Measurements from ENCODE around the gene BRD3OS.

BRD3OS gene

DNA sequence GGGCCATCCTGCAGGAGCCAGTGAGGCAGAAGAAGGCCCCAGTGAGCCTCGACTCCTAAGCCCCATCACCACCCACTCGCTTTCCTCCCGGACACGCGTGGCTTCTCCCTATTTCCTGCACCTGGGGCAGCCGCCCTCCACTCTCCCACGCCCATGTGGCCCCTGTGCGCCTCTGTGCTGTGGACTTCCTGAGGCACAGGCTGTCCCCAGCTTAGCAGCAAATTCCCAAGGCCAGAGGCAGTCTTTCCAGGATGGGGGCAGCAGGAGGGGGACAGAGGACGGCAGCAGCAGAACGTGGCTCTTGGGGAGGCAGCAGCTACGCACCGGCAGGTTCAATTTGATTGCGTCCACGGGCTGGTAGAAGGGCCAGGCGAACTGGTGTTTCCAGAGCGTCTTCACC lies 27.7 kb downstream of the BRD3OS start:
- no peak for DNase-seq

DNA sequence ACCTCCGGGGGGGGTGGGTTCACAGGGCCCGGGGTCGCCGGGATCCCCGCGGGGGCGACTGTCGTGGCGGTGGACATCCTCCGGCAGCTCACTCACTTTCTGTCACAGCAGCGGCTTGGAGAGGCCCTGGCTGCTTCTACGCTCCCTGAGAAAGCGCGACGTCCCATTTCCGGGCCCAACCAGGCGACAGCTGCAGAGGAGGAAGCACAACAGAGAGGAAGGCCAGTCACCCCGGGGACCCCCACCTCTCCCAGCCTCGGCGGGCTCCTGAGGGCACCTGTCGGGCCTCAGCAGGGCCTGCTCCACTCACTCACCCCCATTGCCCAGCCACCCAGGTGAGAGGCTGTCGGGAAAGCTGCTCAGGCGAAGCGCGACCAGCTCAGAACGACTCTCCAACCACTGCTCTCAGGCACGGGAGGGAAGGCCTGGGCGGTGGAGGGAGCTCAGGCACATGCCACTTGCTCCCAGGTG lies 28.2 kb downstream of the BRD3OS start:
- DNase-seq, result no peak

DNA sequence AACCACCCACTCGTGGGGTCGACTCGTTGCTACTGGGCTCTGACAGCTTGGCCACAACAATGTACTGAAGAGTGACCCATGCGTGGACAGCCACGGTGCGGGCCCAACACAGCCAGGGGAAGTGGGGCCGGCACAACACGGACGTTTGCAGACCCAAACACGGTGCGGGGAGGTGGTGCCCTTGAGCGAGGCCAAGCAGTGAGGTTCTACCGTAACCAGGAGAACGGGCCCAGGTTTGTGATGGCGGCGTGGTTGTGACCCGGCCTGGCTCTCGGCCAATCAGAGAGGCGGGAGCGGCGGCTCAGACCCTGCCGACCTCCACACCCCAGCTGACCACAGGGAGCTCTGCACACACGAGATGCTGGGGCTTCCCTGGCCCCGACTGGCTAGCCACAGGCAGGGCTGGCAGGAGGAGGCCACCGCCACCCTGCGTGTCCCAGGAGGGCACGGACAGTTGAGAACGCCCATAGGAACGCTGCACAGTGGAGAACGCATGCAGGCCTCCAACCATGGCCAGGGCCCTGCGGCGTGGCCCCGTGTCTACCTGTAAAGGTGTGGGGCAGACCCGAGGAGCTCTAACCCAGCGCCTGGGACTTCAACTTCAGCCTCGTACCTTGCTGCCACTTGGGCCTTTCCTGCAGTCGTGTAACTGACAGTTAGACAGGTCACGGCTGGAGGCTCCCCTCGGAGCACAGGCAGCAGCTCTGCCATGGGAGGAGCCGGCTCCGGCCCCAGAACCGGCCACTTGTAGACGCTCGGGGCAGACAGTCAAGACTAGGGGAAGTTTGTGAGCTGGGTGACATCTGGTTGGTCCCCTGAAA lies 28.9 kb downstream of the BRD3OS start:
- DNase-seq, result no peak

DNA sequence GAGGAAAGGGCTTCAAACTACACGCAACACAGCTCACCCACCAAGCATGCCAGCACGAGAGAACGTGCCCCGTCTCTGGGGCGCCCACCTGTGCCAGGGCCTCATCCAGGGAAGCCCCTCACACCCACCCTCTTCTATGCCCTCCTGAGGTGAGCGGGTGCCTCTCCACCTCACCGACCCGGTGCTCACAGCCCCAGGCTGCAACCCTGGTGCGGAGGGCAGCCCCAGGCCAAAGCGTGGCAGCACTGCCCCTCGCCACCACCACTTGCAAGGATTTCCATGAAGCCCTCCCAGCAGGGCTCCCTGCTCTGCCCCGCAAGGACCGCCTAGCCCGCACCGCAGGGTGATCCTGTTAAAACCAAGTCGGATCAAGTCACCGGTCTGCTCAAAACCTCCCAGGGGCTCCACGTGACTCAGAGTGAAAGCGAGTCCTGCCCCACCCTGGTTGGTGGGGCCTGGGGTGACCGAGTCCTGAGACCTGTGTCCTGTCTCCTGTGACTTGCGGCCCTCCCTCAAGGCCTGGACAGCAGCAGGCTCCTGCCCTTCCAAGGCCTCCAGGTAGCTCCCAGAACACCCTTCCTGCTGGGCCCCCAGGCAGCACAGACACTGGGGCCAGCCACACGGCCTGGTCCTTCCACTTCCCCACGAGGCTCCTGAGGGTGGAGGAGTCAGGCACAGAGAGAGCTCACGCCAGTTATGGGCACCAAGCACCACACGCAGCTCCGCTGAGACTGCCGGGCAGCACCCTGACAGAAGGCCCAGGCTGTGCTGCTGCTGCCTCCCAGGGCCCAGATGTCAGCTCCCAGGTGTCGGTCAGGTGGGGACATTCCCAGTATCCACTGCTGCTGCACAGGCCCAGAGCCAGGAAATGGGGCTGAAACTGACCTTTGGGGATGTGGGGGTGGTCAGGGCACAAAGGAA lies 29.9 kb downstream of the BRD3OS start:
- no peak for DNase-seq

DNA sequence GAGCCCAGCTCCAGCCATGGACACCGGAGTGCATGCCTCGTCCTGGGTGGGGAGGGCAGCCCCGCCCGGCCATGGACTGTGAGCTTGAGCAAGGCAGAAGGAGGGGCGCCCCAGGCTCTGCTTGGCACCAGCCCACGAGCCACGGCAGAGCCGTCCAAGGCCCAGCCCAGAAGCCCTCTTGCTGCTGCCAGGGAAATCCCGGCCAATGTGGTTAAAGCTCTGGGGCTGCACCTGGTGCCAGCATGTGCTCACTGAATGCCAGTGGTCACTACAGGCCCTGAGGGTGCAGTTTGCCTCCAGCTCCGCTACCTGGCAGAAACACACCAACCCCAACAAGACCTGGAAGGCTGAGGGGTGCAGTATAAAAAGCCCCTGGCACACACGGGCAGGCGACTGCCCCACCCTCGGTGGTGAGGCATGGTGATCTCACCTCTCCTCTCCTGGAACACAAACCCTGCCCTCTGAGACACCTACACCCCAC lies 30.7 kb downstream of the BRD3OS start:
- DNase-seq, result no peak

DNA sequence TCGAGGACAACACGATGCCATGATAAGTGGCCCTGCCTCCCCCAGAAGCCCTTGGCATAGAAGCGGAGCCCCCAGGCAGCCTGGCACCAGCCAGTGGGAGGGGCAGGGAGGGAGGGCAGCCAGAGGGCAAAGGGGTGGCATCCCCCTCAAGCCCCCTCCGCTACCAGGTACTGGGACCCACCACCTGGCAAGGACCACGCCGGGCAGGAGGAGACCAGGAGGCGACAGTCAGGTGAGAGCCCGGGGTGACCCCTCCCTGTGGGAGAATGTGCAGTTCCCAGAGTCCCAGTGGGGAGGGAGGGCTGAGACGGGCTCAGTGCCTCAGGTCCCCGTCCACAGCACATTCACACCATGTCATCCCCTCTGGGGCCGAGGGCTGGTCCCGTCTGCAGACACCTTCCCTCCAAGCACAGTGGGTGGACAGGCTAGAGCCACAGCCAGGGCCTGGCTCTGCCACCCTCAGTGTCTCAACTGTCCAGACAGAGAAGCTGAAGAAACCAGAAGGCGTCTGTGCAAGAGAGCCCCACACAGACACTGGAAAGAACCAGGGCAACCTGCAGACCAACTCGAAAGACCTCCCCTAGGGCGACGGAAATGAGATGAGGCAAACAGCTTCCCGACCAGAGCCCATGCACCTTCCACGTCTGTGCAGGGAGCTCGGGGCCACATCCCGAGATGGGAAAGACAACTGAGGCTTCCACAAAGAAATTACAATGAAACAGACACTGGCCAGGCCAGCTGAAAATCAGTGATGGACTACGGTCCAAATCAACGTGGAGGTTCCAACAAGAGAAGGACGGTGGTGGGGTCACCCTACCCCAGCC lies 31.4 kb downstream of the BRD3OS start:
- DNase-seq, result no peak

DNA sequence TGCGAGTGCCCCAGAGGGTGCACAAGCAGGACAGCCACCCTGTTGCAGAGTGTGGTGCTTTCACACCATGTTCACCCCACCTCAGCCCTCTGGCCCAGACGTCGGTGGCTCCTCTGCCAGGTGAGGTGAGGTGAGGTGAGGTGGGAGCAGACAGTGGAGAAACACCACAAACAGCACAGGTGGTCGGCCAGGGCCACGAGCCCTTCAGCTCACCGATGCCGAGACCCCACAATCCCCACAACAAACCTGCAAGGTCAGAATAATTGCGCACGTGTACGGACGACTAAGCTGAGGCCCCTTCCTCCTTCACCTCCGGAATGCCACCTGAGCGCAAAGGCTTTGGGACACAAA lies 32.0 kb downstream of the BRD3OS start:
- DNase-seq, result no peak

DNA sequence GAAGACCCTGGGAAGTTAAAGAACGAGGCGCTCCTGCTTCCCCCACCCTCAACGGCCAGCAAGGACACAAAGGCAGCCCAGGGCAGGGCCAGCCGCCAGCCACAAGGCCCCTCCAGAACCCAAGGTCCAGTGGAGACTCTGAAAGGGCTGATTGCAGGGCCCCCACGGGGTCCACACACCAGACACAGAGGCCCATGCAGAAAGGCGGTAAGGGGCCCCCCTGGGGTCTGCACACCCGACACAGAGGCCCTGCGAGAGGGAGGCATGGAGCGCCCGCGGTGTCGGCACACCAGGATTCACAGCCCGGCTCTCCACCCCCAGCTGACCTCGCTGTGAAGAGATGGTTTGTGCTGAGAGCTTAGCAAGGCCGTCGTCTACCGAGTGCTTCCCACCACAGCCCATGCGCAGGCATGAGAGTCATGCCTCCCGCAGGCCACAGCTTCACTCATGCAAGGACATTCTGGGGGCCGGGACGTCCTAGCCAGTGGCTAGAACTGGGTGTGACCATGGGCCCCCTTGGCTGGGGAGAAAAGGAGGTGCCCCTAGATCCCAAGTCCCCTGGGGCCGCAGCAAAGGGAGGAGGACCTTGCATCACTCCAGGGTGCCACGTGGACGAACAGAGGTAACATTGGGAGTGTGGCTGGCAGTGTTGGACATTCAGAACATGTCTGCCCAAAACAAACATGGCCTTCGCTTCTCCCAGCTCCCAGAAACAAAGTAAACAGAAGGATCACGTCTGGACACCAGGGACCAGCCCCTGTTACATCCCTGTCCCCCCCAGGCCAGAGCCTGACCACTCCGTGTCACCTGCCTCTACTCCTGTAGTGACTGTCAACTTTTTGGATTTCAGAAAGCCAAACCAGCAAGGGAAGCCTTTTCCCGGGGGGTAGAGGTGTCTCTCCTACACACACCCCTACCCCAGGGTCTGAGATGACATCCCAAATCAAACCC lies 32.7 kb downstream of the BRD3OS start:
- DNase-seq, result no peak

DNA sequence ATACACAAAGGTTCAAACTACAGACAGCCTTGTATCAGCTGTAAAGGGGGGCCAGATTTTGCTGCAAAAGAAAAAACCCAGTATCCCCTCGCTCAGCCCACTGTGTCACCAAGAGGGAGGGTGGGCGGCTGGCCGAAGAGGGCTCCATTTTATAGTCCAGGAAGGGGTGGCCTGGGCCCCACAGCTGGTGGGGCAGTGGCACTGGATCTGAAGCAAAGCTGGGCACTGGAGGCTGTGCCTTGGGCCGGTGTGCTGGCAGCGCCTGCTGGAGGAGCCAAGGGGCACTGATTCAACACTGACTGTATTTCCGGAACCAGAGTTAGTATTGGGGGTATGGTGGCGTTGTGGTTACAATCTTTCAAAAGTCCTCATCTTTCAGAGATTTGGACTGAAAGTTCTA lies 33.4 kb downstream of the BRD3OS start:
- no peak for DNase-seq

DNA sequence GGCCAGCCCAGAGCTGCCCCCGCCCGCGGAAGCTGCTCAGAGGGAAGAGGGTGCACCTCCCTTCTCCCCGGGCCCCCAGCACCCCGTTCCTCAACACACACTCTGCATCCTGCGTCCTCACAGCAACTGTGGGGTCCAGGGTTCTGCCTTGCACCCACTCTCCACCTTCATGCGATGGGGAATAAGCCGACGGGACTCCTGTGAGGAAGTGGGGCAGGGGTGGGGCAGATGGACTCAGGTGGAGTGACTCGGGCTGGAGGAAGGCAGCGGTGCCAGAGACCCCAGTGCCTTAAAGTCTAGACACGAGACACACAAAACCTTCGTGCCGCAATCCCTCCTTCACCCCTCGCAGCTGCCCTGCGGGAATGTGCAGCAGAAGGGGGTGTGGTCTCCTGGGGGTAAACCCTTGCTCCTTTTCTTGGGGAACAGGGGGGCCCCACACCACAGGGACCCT lies 33.9 kb downstream of the BRD3OS start:
- DNase-seq, result no peak

DNA sequence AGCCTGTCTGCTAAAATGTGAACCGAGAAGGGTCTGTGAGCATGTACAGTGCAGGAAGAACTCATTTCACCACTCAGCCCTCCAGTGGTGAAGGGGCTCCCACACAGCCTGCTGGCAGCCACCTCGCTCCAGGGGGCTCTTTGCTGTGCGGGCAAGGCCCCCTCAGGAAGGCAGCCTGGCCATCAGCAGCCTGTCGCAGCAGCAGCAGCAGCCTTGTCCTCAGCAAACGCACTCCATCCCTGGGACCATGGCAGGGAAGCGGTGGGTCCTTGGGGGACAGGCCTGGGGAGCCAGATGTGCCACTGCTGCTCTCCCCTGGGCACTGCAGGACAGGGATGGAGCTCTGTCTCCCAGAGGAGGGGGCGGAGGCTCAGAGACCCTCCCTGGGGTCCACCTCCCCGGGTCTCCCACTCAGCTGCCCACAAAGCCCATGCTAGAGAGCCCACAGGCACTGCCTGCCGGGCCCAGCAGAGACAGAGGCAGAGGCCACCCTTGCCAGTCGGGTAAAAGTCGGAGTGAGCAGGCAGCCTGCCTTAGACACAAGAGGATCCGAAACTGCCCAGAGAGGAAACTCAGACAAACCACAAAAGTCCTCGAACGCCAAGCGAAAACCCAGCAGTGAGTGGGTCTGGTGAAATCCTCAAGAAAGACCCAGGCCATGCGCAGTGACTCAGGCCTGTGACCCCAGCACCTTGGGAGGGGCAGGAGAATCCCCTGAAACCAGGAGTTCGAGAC lies 34.5 kb downstream of the BRD3OS start:
- no peak for DNase-seq

DNA sequence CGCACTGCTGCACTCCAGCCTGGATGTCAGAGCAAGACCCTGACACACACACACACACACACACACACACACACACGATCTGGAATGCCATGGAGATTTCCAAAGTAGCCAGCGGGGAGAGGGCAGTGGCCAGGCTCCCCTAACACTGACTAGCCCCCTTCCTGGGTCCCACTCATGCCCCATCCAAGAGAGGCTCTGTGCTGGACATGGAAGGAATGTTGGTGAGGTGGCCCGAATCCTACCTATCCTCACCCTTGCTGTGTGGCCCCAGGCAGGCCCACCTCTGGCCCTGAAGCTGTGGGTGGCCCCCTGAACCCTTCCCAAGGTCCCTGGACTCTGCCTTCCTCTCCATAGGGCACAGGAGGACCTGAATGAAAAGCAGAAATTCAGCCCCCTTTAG lies 35.3 kb downstream of the BRD3OS start:
- DNase-seq, result no peak

DNA sequence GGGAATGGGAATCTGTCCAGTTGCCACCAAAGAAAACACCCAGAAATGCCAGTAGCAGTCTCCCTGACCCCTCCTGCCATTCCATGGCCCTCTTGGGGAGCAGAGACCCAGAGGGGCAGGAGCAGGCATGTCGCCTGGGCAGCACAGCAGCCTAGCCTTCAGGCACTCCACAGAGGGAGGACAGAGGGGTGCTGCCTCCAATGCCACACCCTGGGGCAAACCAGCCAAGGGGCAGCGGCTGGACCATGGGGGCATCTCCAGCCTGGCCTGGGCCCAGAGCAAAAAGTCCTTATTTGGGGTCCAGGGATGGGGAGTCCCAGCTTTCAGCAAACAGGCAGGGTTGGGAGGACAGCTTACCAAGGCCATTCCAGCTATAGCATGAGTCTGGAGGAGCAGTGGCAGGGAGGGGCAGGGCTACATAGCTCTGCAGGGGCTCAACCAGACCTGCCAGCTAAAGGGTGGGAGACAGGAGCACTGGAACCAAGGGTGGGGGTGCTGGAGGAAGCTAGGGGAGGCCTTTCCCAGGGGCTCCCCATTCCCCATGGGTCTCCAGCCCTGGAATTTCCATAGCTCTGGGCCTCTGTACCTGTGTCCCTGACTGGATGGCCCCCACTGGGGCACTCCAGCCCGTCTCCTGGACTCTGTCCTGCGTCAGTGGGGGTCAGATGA lies 35.9 kb downstream of the BRD3OS start:
- DNase-seq, result no peak

DNA sequence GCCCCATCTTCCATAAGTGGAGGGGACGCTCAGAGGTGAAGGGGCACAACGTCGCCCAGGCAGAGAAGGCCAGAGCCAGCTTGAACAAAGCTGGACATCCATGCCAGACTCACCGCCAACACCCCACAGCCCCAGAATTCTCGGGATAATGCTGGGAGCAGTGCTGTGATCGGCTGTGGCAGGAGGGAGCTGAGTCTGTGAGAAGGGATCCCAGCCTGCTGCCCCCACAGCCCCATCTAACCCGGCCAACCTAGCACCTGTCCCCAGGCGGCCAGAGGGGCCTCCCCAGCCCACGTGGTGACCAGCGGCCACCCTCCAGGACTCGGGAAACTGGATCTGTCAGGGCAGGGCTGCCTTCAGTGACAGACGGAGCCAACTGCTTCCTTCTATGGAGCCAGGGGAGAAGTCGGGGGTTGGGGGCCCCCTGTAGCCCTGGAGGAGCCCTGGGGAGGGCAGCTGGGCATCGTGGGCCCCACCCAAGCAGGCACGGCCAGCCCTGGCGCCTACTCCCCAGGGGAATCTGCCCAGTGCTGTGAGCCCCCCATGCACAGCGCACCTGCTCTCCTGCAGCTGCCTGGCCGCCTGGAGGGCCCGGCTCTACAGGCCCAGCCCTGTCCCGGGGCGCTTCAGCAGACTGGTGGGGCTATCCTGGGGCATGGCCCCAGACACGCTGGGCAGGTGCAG lies 36.5 kb downstream of the BRD3OS start:
- no peak for DNase-seq

DNA sequence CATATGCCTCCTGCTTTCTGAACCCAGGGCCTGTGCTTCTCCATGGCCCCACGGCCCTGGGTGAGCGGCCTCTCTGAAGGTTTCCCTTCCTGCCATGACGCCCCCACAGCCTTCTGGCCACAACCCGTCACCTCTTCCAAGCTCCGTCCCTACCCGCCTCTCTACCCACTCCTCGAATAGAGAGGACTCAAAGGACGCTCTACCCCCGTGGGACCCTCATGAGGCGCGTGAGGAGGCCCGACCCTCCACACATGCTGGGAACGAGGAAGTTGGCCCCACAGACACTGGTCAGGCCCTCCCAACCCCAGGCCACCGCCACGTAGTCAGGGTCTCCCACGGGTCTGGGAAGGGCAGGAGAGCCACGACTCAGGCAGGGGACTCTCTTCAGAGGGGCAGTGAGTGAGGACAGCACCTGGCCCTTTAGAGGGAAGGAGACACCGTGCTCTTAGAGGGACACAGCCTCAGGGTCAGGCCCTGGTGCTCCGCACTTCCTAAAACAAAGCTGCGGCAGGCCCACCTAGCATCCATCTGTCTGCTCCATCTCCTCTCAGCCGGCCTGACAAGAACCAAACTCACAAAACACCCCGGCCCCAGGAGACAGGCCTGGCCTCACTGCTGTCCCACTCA lies 37.3 kb downstream of the BRD3OS start:
- no peak for DNase-seq

DNA sequence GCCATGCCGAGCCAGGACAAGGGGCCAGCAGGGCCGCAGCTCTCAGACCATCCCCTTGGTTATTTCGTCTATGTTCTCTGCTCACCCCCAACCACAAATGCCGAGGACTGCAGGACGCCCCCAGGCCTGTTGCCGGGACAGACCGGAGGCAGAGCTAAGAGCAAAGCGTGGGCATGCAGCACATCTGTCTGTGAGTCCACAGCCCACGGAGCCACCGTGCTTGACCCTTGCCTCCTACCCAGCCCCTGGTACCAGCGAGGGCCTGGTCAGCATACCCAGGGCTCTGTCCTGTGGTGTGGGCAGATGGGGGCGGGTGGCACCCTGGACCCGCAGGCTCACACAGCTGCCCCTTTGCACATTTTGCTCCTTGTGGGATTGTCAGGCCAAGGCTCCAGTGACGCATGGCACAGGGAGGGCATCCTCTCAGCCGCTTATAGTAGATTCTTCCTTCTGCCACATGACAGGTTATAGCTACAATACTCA lies 37.8 kb downstream of the BRD3OS start:
- DNase-seq, result no peak

DNA sequence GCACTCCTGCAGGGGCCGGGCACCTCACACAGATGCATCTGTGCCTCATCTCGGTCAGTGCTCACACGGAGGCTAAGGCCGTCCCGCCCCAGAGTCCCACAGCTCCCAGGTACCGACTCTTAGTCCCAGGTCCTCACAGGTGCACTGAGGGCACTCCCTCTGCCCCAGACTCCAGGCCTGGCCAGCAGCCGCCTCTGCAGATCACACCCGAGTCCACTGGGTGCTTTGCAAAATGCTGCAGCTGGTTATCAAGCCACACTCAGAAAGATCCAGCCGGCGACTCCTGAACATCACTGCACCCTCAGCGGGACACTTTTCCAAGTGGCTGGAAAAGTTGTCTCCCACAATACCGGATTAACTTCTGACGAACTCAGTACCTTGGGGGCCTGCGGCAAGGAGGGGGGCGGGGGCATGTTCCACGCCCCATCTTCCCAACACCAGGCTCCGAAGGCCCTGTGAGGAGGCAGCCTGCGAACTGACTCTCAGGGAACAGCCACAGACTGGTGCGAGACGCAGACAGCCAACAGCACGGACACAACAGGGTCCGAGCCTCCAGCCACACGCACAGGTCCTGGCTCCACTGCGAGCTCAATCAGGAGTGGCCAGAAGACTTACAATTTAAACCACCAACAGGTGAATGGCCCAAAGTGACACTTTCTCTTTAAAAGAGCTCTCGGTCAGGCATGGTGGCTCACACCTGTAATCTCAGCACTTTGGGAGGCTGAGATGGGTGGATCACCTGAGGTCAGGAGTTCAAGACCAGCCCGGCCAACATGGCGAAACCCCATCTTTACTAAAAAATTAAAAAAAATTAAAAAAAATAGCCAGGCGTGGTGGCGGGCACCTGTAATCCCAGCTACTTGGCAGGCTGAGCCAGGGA lies 38.5 kb downstream of the BRD3OS start:
- no peak for DNase-seq

DNA sequence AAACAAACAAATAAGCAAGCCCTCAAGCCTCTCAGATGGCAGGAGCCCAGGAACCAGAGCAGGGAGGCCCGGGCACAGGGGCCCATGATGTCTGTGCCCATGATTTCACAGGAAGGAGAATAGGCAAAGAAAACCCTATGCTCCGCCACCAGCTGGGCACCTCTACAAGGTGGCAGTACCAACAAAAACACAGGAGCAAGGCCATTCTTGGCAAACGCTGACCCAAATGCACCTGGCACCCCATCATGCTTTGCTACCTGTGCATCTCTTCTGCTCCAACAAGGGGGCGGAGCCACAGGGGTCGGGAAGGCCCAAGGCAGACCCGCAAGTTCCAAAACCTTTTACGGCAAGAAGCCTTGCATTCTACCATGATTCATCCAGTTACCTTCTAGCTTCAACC lies 39.4 kb downstream of the BRD3OS start:
- DNase-seq, result no peak
